Hindlimb muscle (tissue), 1 donor: Measurements from ENCODE around the gene TSPEAR. TPM values are rescaled to one million over a fixed set of nuclear protein-coding genes. Genes with fewer than 3 reads are reported as not detected.
A peak's percentile ranks its signal among the peaks of the same experiment; 100 is the strongest.
"Not testable (repeated sequence)": the region's sequence is repeated elsewhere in the genome, so short reads cannot be mapped to it uniquely, and the experiment has no call there.

Experiments used
- DNase-seq: peaks from one replicate; pipeline ENCODE4 v3.0.0-alpha.2; 2013
- polyA plus RNA-seq: library from polyadenylated mRNA; unstranded; fragments of 120-200 nt; gene quantifications from one replicate; pipeline ENCODE4 v1.2.1, GENCODE V29; 2013; ENCODE audit not compliant: insufficient read length

Gene TSPEAR
- polyA plus RNA-seq, 1 donor: 0.14 TPM

DNA sequence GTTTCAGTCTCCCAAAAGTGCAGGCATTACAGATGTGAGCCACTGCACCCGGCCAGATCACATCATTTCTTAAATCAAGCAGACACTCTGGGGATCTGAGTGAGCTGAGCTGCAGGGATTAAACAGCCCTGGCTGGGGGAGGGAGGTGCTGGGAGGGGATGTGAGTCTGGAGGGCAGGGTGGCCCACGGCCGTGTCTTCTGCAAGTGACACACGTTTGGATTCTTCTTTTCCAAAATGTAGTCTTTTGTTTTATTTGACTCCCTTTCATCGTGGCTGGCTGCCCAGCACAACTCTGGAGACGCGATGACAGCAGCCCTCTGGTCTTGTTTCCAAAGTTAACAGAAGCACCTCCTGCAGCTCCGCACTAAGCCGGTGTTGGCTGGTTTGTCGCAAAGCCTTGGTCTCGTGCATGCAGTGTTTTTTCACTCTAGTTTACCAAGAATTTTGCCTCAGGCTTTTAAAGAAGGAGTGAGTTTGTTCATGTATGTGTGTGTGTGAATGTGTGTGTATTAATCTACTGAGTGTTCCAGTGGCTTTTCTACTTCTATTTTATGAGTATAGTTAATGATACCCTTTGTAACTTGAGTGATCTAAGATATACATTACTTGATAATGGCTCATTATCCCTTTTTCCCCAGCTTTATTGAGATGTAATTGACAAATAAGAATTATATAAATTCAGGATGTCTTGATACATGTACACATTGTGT is 128.1 kb downstream of the TSPEAR start:
- DNase-seq: peak; percentile 11

DNA sequence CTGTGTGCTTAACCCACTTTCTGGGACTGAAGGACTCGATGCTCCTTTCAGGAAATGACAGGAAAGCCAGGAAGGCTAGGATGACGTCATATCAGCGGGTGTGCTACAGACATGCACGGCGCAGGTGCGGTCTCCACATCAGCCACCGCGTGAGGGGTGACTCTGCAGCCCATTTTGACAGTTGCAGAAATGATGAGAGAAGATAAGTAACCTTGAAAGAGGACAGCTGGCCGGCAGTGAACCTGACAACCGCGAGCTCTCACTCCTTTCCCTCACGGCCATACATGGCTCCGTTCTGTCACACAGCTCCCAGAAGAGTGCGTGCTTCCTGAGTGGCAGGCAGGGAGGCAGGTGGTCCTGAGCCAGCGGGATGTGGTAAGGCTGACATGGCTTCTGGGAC is 129.3 kb downstream of the TSPEAR start:
- DNase-seq: no peak

DNA sequence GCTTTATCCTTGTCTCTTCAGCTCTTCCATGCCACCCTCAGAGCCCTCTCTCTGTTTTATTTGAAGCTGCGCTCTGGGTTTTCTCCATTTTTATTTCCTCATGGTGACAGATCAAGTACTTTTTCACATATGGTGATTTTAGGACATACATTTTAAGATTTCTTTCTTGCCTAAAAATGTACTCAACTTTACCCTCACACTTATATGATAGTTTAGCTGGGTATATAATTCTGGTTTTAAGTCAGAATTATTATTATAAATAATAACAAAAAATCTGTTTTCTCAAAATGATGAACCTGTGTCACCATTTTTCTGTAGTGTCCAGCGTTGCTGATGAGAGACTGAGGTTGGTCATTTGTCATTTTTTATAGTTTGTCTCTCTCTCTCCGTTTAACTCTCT is 130.2 kb downstream of the TSPEAR start:
- DNase-seq: no peak

DNA sequence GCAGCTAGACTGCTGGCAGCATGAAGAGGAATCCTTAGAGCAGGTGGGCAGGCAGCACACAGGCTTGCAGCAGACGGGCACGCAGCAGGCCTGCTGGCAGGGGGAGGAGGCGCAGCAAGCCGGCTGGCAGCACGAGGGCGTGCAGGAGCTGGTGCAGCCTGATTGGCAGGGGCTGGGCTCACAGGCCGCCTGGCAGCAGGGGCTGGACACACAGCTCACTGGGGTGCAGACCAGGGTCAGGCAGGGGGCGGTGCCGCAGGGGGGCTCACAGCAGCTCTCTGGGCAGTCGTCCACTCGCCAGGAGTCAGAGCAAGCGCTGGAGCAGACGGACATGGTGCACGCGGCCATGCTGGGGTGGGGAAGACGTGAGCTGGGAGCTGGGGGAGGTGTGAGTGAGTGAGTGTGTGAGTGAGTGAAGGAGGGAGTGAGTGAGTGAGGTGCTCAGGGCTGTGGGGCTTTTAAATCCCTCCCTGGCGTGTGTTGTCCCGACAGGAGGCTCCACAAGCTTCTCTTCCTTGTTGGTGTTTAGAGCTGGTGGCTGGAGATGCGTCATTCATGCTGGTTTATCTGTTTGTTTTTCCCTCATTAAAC is 131.0 kb downstream of the TSPEAR start, which contains the start of gene KRTAP10-5:
Gene KRTAP10-5, minus strand, starts transcription at position 374 of the 591 bp plus-strand sequence. Its CDS starts 26 bp downstream, at position 348.
- not testable (repeated sequence) for DNase-seq

DNA sequence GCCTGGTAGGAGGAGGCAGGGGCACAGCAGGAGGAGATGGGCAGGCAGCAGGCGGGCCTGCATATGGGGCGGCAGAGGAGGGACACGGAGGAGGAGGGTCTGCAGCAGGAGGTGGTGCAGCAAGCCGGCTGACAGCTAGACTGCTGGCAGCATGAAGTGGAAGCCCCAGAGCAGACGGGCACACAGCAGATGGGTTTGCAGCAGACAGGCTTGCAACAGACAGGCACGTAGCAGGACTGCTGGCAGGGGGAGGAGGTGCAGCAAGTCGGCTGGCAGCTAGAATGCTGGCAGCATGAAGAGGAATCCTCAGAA is 131.6 kb downstream of the TSPEAR start:
- no peak for DNase-seq

DNA sequence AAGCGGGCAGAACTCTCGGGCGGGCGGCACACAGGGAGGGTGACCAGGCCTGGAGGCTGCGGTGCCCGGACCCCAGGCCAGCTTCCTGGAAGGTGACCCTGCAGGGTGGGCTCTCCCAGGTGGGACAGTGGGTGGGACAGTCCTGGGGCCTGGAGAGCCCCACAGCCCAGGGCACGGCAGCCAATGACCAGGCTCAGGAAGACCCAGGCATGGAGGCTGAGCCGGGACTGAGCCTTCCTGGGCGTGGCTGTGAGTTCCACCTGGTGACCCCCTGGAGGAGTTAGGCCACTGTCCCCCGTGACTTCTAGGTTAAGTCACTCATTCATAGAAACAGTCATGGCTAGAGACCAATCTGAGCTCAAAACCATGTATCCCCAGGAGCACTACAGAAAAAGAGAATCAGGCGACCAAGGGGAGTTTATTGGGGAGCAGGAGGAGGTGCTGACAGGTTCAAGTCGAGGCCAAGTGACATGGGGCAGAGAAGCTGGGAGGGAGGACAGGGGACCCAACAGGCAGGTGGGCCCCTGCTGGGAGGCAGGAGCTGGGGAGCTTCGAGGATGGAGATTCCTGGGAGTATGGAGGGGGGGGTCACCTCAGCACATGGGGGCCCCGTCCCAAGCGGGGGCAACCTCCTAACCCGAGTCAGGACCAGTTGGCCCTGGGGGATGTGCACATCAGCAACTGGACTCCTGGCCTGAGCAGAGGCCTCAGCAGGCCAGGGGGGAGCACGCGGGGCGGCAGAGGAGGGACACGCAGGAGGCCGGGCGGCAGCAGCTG is 132.1 kb downstream of the TSPEAR start:
- DNase-seq: no peak

DNA sequence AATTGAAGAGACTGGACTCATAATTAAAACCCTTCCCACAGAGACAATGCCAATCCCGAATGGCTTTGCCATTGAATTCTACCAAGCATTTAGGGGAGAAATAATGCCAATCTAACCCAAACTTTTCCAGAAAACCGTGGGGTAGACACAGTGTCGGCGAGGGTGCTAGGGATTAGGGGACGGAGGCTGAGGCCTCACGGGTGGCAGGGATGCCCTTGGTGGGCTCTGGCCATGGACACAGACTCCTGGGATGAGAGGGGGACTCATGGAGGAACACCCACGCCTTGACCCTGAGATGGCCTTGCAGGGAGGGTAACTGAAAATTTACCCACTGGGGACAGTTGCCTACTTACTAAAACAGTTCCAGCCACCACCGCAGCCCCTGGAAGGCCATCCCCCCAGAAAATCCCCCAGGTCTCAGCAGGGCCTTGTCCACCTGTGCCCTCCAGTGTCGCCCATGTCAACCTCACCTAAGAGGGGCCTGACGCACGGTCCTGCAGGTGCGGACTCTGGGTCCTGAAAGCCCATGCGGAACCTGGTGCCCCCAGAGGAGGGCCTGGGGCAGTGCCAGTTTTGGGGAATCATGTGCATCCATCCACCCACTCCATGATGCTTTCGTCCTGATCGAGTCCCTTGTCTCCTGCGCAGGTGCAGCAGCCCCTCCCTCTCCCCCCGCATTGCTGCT is 132.9 kb downstream of the TSPEAR start:
- DNase-seq: no peak

DNA sequence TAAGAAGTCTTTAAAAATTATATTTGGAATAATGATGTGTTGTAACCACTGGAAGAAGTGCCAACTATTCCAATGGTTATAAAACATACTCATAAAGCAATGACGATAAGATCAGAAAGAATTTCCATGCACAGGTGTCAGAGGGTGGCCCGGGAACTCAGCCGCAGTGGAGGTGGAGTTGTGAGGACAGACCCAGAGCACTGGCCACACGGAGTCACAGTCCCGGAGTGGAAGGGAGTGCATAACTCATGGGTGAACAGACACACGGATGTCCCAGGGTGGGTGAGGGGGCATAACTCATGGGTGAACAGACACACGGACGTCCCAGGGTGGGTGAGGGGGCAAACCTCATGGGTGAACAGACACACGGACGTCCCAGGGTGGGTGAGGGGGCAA is 135.3 kb downstream of the TSPEAR start:
- DNase-seq: no peak

DNA sequence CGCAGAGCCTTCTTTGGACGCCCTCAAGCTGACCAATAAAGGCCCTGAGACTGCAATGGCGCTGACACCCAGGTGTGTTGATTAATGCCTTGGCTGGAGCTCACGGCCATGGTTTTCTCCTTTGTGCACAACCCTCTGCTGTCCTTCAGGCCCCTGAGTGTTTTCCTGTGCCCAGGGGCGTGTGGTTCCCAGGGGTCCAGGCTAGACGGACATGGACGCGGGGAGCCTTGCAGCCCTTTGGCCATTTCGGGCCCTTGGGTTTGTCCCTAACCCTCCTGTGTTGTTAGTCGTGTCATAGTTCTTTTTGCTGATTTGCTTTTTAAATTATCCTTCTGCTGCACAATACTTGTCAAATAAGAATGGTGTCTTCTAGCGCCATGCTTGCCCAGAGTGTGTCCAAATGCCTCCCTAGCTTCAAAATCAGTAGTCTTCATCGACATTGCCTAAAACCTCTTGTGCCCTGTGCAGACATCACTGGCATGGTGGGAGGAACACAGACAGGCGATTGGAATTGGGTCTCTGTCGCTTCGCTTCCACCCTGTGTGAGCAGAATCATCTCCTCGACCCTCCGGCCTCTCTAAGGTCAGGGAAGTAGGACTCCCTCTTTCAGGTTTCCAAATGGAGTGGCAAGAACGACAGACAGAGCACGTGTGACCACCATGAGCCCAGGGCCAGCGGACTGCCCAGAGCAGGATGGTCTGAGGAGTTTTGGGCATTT is 135.9 kb downstream of the TSPEAR start:
- DNase-seq: no peak

DNA sequence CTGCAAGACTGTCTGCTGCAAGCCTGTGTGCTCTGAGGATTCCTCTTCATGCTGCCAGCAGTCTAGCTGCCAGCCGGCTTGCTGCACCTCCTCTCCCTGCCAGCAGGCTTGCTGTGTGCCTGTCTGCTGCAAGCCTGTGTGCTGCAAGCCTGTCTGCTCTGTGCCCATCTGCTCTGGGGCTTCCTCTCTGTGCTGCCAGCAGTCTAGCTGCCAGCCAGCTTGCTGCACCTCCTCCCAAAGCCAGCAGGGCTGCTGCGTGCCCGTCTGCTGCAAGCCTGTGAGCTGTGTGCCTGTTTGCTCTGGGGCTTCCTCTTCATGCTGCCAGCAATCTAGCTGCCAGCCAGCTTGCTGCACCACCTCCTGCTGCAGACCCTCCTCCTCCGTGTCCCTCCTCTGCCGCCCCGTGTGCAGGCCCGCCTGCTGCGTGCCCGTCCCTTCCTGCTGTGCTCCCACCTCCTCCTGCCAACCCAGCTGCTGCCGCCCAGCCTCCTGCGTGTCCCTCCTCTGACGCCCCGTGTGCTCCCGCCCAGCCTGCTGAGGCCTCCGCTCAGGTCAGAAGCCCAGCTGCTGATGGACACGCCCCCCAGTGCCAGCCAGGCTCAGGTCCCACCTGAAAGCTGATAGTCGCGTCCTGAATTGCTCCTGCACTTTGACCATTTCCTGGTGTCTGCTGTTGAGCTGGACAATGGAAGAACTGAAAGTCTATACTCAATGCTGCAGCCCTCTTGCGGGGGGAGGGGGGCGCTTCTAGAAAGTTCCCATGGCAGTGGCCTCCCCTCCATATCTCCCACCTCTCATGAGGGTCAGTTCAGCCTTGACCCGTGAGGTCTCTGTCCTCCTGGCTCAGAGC is 136.7 kb downstream of the TSPEAR start:
- no peak for DNase-seq

DNA sequence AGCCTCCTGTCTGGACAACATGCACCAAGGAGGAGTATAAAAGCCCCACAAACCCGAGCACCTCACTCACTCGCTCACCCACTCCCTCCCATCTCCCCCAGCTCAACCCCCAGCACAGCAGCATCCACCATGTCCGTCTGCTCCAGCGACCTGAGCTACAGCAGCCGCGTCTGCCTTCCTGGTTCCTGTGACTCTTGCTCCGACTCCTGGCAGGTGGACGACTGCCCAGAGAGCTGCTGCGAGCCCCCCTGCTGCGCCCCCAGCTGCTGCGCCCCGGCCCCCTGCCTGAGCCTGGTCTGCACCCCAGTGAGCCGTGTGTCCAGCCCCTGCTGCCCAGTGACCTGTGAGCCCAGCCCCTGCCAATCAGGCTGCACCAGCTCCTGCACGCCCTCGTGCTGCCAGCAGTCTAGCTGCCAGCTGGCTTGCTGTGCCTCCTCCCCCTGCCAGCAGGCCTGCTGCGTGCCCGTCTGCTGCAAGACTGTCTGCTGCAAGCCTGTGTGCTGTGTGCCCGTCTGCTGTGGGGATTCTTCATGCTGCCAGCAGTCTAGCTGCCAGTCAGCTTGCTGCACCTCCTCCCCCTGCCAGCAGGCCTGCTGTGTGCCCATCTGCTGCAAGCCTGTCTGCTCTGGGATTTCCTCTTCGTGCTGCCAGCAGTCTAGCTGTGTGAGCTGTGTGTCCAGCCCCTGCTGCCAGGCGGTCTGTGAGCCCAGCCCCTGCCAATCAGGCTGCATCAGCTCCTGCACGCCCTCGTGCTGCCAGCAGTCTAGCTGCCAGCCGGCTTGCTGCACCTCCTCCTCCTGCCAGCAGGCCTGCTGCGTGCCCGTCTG is 137.5 kb downstream of the TSPEAR start, which contains the start of gene KRTAP10-4:
Gene KRTAP10-4, plus strand, starts transcription at position 100 of the 827 bp plus-strand sequence. Its CDS starts 30 bp downstream, at position 130.
- DNase-seq: not testable (repeated sequence)

DNA sequence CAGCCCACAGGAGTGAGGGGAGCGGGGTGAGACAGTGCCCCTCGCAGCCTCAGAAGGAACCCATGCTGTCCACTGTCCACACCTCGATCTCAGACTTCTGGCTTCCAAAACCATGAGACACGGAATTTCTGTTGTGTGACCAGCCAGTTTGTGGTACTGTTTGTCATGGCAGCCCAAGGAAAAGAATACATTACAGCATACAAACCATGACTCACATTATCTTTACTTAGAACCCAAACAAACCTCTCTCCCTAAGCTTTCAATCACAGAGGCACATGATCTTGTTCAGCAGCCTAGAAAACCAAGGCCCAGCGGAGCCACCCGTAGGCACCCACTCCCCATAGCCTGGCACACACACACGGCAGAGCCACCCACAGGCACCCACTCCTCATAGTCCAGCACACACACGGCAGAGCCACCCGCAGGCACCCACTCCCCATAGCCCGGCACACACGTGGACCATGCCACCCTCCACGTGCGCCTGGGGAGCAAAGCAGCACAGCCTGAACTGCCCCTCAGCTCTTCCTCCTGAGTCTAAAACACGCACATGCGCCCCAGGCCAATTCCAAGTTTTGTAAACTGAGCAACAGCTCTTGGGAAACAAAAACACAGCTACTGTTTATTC is 138.3 kb downstream of the TSPEAR start:
- no peak for DNase-seq

DNA sequence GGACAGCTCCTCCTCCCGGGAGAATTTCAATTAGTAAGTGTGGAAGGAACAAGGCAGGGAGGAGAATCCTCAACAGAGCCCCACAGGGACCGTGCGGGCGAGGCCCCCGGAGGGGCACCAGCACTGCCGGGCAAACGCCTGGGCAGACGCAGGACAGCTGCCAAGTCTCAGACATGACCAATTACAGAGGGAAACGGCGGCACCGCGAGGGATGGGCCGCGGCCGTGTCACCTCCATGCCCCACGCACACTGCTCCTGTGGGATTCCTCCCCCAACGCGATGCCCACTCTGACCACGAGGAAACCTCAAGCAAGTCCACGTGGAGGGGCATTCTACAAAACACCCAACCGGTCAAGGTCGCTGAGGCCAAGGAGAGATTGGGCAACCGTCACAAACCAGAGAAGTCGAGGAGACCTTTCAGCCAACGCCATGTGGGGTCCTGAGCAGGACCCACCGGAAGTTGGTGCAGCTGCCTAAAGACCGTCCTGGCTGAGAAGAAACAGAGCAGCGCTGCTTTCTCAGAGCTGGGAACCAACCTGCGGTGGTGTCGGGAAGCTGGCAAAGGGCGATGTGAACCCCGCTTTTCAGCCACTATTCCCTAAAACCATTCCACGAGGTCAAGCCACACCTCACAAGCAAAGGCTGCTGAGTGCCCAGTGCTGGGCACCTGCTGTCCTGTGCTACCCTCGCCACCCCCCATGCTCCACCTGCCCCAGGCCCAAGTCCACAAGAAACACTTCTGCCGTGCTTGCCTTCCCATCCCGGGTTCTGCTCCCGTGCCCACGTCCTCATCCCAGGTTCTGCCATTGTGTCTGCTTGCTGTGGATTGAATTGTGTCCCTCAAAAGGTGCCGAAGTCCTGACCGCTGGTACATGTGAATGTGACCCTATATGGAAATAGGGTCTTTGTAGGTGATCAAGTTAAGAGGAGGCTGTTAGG is 139.3 kb downstream of the TSPEAR start:
- no peak for DNase-seq

DNA sequence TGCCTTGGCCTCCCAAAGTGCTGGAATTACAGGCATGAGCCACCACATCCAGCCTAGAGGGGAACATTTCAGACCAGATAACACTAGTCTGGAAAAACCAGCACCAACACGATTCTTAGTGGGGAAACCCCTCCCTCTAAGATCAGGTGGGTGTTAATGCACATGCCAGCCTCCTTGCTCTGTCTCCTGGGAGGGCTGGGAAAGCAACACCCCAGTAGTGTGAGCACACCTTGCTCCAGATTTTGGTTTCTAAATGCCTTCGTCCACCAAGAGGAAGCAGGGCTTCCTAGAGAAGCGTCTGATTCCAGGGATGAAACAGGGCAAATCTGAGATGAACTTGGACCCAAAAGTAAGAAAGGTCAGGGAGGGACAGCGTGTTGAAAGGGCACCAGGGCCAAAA is 140.1 kb downstream of the TSPEAR start:
- DNase-seq: no peak

DNA sequence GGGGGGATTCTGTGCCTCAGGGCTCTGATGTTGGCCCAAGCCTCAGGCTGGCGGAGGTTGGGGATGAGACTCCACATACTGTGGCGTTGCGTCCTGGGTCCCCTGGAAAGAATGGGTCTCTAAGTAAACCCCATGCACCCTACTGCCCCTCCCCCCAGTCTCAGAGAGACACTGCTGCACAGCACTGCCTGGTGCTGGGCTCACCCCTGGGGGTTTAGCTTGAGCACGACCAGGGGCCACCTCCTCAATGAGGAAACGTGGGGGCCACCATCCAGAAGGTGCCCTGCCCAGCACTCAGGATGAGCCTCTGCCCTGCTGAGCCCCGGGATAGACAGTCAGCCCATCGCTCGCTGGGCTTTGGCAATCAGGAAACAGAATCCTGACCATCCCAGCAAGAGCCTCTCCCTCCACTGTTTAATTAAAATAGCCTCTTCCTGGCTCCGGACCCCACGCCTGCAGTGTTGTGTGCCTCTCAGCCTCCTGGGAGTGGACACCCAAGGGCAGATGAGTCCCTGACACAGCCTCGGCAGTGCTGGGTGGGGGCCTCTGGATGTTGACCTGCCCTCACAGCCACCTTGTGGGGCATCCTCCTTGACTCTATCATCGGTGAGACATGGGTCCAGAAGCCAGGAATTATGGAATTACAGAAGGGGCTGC is 141.4 kb downstream of the TSPEAR start:
- DNase-seq: no peak

DNA sequence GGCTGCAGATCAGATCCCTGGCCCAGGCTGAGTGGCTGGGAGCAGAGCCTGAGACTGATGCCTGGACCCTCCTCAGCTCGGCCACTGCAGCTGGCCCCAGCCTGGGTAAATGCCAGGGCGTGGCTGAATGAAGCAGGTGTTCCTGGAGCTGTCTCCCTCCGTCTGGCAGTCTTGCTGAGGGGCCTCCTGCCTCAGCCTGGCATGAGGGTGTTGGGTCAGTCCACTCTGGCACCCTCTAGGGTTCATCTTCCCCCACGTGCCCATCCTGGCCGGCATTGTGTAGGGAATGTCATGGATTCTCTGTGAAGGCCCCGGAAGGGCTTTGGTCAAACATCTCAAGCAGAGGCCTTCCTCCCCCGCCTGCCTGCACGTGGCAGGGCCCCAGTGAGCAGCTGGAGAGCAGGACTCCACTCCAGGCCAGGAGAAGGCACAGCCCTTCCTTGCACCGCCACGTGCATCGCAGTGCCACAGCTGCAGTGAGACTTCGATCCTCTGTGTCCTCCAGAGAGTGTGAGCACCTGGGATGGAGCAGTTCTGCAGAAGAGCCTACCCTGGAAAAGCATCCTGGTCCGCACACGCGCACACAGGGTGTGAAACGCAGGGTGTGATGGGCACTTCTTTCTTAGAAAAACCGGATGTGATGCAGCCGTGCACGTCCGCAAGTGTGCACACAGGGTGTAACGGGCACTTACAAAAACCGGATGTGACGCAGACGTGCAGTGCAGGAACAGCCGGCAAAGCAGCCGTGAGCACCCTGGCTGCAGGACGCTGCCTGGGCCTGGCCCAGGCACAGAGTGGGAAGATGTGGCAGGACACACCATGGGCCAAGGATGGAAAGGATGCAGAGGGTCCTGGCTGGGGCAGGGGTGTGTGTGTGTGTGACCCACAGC is 142.5 kb downstream of the TSPEAR start:
- DNase-seq: no peak

DNA sequence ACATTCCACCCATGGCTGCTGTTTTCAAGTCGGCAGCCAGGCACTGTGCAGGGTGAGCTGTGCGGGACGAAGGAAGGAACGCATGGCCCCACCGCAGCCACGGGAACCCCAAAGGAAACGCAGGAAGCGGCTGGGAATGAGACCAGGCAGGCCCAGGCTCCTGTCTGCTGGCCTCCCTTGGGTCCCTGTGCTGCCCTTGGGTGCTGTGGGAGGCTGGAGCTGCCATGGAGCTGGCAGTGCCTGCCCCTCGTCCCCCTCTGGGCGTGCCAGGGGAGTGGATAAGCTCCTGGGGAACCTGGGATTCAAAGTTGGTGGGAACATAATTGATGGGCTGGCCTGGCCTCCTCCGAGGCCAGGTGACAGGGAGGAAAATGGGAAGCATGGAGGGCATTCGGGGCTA is 143.1 kb downstream of the TSPEAR start:
- DNase-seq: no peak
